Esophagus (tissue), 2 donors: ENCODE measurements around the gene ADCY4. TPM values are rescaled to one million over a fixed set of nuclear protein-coding genes. Genes with fewer than 3 reads are reported as not detected.

Source experiments
- H3K27ac ChIP-seq, 2 donors: one replicate each; pipeline ENCODE4 v1.5.1; 2013; ENCODE audit warnings: low read depth in 2 of 2, mild to moderate bottlenecking in 2 of 2, inconsistent platforms in 1 of 2, low read length in 1 of 2, moderate library complexity in 1 of 2
- H3K27me3 ChIP-seq, 2 donors: one replicate each; pipeline ENCODE4 v1.6.1; 2013; ENCODE audit warnings: low read length in 2 of 2, control low read depth in 1 of 2, mild to moderate bottlenecking in 1 of 2; ENCODE audit not compliant: insufficient read depth in 2 of 2, control insufficient read depth in 1 of 2
- H3K36me3 ChIP-seq, 2 donors: one replicate each; pipeline ENCODE4 v1.6.1; 2013; ENCODE audit warnings: low read length in 1 of 2; ENCODE audit not compliant: control insufficient read depth in 2 of 2, insufficient read depth in 2 of 2
- H3K4me1 ChIP-seq, 2 donors: one replicate each; pipeline ENCODE4 v1.6.1; 2013; ENCODE audit warnings: low read length in 1 of 2; ENCODE audit not compliant: control insufficient read depth in 2 of 2, insufficient read depth in 2 of 2
- H3K4me3 ChIP-seq, 2 donors: one replicate each; pipeline ENCODE4 v1.5.1; 2013; ENCODE audit warnings: low read length in 2 of 2, mild to moderate bottlenecking in 2 of 2, low read depth in 1 of 2, moderate library complexity in 1 of 2
- H3K9me3 ChIP-seq, 2 donors: one replicate each; pipeline ENCODE4 v1.6.1; 2013; ENCODE audit warnings: mild to moderate bottlenecking in 2 of 2, low read depth in 1 of 2, low read length in 1 of 2, moderate library complexity in 1 of 2; ENCODE audit not compliant: control insufficient read depth in 2 of 2, insufficient read depth in 1 of 2
- WGBS, 2 donors: extraction: QIAGEN DNeasy Blood & Tissue Kit; methylation state at CpG; one replicate each; pipeline ENCODE4 v1.1.7; 2013; 5-methylcytosine and 5-hydroxymethylcytosine counted together
- polyA plus RNA-seq, 2 donors: library from polyadenylated mRNA; stranded (reverse); fragments of 200-250 nt; gene quantifications; one replicate each; pipeline ENCODE4 v1.2.3, GENCODE V29; 2013
- donor health status: healthy with polysubstance abuse.
- donor health status: Bipolar disorder and iron deficiency.

Gene ADCY4
- polyA plus RNA-seq: 10 to 100 TPM; 10.2 to 23.3 TPM

DNA sequence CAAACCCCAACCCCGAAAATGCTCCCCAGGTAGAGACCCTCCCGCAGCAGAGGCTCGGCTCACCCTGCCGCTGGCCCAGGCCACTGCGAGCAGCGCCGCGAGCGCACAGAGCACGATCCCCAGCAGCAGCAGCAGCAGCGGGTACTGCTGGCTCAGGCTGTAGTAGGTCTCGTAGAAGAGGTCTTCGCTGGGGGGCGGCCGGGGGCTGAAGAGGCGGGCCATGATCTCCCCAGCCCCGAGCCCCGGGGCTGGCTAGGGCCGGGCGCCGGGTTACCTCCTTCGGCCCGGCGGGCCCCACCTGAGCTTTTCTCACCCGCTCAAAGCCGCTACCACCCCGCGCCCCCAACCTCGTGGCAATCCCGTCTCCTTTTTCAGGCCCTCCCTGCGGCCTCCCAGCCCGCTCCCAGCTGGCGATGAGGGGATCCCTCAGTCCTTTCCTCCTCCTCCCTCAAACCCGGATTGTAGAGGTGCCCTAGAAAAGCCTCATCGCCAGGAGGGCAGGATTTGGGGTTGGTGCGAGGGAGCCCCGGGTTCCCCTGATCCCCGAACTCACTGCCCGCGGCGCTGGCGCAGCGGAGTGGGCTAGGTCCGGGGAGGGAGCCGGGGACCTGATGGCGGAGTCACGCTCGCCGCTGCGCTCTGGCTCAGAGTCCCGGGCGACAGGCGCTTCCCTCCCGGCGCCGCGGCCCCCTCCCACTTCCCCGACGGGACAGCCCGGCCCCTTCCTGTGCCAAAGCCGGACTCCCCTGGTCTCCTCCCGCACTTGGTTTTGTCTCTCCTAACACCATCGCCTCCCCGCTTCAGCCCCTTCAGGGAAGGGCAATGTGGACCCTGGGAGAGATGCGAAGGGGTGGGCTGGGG, at the start of gene ADCY4:
ADCY4 (minus strand) TSS at position 641 of the 861 bp plus-strand sequence; CDS start at position 222, 419 bp downstream.
- peaks cover 5 to 22% of the 10 kb centered on the region in 2 donors for H3K4me1 ChIP-seq
- H3K9me3 ChIP-seq: no peaks in the 10 kb centered on the region
- peak within 1 kb of the TSS; percentile 23 to 40 for H3K4me3 ChIP-seq
- peak within 1 kb of the TSS; percentile 14 to 51 for H3K27ac ChIP-seq
- H3K27me3 ChIP-seq: no peaks in the 10 kb centered on the region
- 7 to 8% methylated on average over 63 to 65 of the region's 65 CpGs for WGBS, 2 donors
- peaks cover 0 to 4% of the 10 kb centered on the region in 2 donors for H3K36me3 ChIP-seq

DNA sequence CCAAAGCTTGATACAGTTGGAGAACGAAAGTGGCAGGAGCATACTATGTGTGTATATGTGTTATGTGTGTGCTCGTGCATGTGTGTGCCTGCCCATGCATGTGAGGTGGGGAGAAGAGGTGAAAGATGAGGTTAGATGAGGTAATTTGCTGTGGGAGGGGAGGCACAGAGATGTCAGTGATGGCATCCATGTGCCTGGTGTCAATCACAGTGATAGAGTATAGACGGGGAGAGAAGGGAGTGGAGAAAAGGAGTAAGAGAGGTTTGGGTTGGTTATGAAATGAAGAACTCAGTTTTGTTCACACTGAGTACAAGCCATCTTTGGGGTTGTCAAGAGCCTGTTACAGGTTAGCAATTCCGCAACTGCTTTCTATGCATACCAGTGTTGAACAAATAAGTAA, 49.3 kb upstream of the ADCY4 start:
- H3K9me3 ChIP-seq: no peaks in the 10 kb centered on the region
- no peak overlapping the region for H3K4me3 ChIP-seq
- no peaks in the 10 kb centered on the region for H3K36me3 ChIP-seq
- no peaks in the 10 kb centered on the region for H3K4me1 ChIP-seq
- no peaks in the 10 kb centered on the region for H3K27me3 ChIP-seq
- H3K27ac ChIP-seq: no peak overlapping the region
- 80 to 88% methylated on average over 4 of the region's 4 CpGs for whole genome bisulfite sequencing, 2 donors

DNA sequence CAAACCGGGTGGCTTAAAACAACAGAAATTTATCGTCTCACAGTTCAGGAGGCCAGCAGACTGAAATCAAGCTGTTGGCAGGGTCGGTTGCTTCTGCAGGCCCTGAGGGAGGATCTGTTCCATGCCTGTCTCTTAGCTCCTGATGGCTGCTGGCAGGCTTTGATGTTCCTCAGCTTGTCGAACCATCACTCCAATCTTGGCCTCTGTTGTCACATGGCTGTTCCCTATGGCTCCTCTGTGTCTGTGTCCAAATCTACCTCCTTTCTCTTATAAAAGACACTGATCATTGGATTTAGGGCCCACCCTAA, 47.1 kb upstream of the ADCY4 start:
- Histone ChIP-seq H3K4me1 (peaks cover 0 to 9% of the 10 kb centered on the region in 2 donors), H3K27me3 (no peaks in the 10 kb centered on the region), H3K9me3 (no peaks in the 10 kb centered on the region), H3K4me3 (no peak overlapping the region), H3K27ac (no peak overlapping the region), H3K36me3 (no peaks in the 10 kb centered on the region)
- WGBS, 2 donors: 35 to 59% methylated on average over 4 of the region's 4 CpGs

DNA sequence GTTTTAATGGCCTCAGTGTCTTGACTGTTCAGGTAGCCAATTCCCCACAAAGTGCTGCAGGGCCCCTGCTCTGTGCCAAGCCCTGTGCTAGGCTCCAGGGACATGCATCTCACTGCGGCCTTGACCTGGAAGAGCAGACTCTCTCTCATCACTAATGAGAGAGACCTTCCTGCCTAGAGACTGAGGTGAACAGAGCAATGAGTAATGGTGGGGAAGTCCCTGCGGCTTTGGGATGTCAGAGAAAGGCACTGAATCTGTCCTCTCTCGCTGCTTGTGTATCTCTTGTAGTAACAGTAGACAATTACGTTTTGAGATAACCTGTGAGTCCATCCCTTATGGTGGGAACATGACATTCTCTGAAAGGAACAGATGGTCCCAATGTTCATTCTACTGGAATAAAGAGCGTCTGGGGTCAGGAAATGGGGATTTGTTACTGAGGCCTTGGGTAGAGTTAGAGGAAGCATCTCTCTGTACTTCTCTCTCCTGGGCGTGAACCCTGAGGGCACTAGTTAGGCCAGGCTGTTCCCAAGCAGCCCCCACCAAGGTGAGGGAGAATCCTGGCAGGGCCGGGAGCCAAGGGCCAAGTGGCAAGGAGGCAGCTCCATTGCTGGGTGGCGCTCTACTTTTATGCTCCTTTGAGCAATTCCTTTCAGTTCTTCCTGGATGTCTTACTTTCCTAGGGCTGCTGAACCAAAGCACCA, 46.6 kb upstream of the ADCY4 start:
- no peaks in the 10 kb centered on the region for H3K36me3 ChIP-seq
- H3K27me3 ChIP-seq: no peaks in the 10 kb centered on the region
- WGBS, 2 donors: 60 to 67% methylated on average over 8 of the region's 8 CpGs
- H3K9me3 ChIP-seq: no peaks in the 10 kb centered on the region
- H3K4me1 ChIP-seq: peaks cover under 1 to 9% of the 10 kb centered on the region in 2 donors
- H3K27ac ChIP-seq: no peak overlapping the region
- no peak overlapping the region for H3K4me3 ChIP-seq

GRCh38 chr14:24379907-24380730, 45.2 kb upstream of the ADCY4 start:
- Histone ChIP-seq H3K4me3 (no peak overlapping the region), H3K9me3 (no peaks in the 10 kb centered on the region), H3K27me3 (no peaks in the 10 kb centered on the region), H3K4me1 (peaks cover 3 to 9% of the 10 kb centered on the region in 2 donors), H3K27ac (no peak overlapping the region), H3K36me3 (peaks cover 0 to 2% of the 10 kb centered on the region in 2 donors)
- 77% methylated on average over 15 of the region's 15 CpGs for WGBS, 2 donors

GRCh38 chr14:24378981-24379906, 44.4 kb upstream of the ADCY4 start:
- H3K4me3 ChIP-seq: no peak overlapping the region
- no peaks in the 10 kb centered on the region for H3K27me3 ChIP-seq
- WGBS, 2 donors: 51 to 66% methylated on average over 7 of the region's 7 CpGs
- H3K36me3 ChIP-seq: peaks cover 0 to 2% of the 10 kb centered on the region in 2 donors
- H3K27ac ChIP-seq: peak overlapping the region; percentile 13 to 20
- peaks cover 3 to 9% of the 10 kb centered on the region in 2 donors for H3K4me1 ChIP-seq
- no peaks in the 10 kb centered on the region for H3K9me3 ChIP-seq

- Histone ChIP-seq H3K4me3 (no peak overlapping the region), H3K36me3 (peaks cover 0 to 2% of the 10 kb centered on the region in 2 donors), H3K27me3 (no peaks in the 10 kb centered on the region), H3K4me1 (peaks cover 3 to 9% of the 10 kb centered on the region in 2 donors), H3K9me3 (no peaks in the 10 kb centered on the region), H3K27ac (peak overlapping the region; percentile 13 to 15)
- WGBS, 2 donors: 55 to 71% methylated on average over 3 of the region's 3 CpGs
Observed at GRCh38 chr14:24378327-24378726, 43.5 kb upstream of the ADCY4 start.

- Histone ChIP-seq H3K4me3 (no peak overlapping the region), H3K4me1 (peaks cover 3 to 9% of the 10 kb centered on the region in 2 donors), H3K9me3 (no peaks in the 10 kb centered on the region), H3K27ac (no peak overlapping the region), H3K36me3 (peaks cover 0 to 2% of the 10 kb centered on the region in 2 donors), H3K27me3 (no peaks in the 10 kb centered on the region)
- WGBS, 2 donors: 34 to 54% methylated on average over 2 of the region's 2 CpGs
Observed at GRCh38 chr14:24377657-24378056, 42.8 kb upstream of the ADCY4 start.
